GM18870 (cell line): ENCODE data around the gene PLSCR5.

Experiments
- ATAC-seq: cut with Tn5 transposase; IDR thresholded peaks from one replicate; pipeline ENCODE4 v1.9.1; 2021; ENCODE audit warnings: moderate library complexity; ENCODE audit not compliant: unreplicated experiment

Gene PLSCR5

DNA sequence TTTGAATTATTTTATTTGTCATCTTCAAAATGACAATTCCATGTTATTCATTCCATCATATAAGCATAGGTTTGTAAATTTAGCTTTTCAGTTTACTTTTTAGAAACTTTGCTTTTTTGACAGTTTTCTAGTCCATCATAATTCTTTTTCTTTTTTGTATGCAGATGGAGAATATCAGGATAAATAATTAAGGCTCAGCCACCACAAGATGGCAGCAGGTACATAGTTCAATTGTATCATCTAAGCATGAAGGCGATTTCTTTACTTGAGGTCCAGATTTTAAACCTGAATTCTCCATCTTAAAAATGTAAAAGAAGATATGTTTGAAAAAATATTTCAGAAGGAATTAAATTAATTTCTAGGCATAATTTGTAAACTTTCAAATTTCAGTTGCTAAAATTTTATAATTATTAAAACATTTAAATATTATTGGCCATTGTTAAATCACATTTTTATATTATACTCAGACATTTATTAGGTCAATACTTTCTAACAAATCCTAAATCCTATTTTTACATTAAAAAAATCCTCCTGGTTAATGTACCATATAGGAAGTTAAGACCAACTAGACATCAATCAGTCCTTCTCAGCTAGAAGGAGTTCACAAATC lies 15.1 kb downstream of the PLSCR5 start:
- ATAC-seq = peak; percentile 68

DNA sequence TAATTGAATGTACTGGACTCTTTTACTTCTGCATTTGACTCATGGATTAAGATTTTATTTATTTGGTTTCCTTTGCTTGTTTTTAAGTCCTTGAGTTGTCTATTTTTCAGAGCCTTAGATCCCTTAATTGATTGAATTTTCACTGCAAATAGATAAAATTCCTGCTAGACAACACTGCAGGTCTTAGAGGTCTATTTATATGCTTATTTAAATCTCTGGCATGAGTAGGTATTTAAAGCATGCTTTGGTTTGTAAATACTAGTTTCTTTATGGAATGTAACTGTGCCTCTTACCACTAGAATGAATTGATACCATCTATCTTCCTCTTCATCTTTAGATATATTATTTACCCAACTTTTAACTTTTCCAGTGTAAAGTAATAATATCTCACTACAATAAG lies 20.0 kb downstream of the PLSCR5 start:
- ATAC-seq = no peak

DNA sequence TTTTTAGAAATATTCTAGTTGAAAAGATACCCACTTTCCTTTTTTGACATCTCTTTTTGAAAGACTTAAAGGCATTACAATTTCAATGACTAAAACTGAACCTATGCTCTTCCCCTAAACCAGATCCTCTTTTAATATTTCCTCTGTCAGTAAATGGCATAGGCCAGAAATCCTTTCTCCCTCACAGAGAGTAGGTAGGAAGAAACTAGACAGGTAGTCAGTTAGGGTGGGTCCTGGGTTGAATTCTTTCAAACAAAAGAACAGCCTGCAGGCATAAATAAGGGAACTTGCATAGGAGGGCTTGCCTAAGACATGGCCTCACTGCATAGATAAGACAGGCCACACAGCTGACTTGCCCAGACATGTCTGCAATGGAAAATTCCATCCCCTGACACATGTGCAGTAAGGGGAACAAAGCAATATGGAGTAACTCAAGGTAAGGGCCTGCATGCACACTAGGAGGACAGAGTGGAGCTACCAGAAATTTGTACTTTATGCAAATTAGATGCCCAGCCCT lies 23.1 kb downstream of the PLSCR5 start:
- no peak for ATAC-seq

DNA sequence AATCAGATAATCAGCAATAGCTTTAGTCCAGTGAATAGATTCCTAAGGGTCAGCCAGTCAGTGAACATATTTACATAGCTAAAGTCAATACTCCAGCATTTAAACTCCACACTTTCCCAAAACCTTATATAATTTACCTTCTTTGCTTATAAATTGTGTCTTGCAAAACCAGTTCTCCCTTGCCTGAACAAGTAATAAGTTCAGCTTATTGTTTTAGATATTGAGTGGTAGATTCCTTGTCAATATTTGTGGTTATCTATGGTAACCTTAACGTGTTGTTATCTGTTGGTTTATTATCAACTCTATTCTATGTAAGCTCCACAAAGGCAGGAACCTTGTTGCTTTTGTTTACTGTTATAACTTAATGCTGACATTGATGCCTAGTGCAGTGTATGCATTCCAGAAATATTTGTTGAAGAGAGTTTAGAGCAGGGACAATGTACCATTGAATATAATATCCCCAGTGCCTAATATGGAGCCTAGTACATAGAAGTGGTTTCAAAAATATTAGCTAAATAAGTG lies 24.0 kb downstream of the PLSCR5 start:
- no peak for ATAC-seq

DNA sequence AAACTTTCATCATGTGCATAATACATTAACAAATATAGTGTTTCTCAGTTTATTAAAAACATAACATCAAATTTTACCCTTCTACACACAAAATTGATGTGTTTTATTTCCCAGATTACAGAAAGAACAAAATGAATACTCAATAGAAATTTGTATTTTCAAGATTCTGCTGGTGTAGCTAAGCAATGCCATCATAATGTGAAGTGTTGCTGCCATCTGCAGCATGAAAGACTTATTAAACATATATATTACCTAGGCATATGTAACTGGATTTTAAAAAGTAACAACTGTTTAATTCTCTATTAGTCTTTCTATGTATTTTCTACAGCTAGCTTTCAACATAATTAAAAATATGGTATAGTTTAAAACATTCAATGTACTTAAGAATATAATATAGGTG lies 27.5 kb downstream of the PLSCR5 start:
- ATAC-seq = peak; percentile 70

DNA sequence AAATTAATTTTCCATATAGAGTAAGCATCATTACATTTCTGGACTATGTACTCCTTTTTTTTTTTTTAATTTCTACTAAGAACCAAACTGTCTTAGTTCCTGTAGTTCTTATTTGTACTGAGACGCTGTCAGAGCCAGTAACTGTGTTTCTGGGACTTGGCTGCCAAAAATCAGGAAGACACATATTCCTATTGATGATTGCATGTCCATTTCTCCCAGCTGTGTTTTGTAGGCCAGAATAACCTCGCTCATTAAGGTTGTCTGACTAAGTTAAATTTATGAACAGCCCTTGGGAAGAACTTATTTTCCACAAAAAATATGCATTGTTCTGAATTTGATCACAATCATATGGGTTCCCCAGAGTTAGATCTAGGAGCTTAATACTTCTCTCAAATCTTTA lies 29.5 kb downstream of the PLSCR5 start:
- ATAC-seq = no peak

DNA sequence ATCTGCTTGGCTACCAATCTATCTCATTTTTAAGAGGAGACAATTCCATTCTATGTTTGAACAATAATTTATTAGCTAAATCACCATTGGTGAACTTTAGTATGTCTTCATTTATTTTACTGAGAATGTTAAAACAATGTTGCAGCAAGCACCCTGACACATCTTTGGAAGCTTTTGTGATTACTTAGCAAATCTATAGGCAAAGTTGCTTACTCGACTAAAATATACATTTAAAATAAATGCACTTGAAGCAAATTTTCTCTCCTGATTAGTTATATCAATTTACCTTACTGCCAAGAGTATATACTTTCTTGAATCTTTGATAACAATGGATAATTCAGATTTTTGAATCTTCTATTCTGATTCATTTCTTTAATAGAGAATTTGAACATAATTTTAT lies 31.0 kb downstream of the PLSCR5 start:
- no peak for ATAC-seq

DNA sequence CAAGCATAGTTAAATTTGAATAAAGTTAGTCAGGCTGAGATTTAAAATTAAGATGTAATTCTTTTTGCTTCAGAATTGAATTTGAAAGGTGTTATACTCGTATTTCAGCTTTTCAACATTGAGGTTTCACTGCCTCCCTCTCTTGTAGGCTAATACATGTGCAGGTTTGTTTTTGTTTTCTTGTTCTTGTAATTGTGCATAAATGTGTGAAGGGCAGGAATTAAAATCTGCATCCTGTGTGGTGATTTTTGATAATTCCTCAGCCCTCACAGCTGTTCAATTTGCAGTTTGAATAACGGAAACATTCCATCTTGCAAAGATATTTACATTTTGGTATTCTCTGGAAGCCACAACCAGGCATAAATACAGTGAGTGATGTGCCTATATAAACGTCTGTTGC lies 35.8 kb downstream of the PLSCR5 start:
- ATAC-seq = no peak

DNA sequence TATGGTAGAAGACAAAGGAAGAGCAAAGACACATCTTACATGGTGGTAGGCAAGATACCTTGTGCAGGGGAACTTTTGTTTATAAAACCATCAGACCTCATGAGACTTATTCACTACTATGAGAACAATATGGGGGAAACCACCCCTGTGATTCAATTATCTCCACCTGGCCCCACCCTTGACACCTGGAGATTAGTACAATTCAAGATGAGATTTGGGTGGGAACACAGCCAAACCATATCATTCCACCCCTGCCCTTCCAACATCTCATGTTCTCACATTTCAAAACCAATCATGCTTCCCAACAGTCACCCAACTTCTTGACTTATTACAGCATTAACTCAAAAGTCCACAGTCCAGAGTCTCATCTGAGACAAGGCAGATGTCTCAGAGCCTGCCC lies 39.0 kb downstream of the PLSCR5 start:
- no peak for ATAC-seq

DNA sequence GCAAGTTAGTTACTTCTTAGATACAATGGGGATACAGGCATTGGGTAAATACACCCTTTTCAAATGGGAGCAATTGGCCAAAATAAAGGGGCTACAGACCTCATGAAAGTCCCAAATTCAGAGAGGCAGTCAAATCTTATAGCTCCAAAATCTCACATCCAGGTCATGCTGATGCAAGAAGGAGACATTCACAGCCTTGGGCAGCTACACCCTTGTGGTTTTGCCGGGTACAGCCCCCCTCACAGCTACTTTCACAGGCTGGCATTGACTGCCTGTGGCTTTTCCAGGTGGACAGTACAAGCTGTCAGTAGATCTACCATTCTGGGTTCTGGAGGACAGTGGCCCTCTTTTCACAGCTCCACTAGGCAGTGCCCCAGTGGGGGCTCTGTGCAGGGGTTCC lies 43.3 kb downstream of the PLSCR5 start:
- ATAC-seq = no peak

DNA sequence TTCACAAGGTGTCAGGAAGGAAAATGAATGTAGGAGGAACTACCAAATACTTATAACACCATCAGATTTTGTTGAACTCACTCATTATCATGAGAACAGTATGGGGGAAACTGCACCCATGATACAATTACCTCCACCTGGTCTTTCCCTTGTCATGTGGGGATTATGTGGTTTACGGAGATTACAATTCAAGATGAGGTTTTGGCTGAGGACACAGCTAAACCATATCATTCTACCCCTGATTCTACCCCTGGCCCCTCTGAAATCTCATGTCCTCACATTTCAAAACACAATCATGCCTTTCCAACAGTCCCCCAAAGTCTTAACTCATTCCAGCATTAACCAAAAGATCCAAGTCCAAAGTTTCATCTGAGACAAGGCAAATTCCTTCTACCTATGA lies 43.7 kb downstream of the PLSCR5 start:
- ATAC-seq = no peak

DNA sequence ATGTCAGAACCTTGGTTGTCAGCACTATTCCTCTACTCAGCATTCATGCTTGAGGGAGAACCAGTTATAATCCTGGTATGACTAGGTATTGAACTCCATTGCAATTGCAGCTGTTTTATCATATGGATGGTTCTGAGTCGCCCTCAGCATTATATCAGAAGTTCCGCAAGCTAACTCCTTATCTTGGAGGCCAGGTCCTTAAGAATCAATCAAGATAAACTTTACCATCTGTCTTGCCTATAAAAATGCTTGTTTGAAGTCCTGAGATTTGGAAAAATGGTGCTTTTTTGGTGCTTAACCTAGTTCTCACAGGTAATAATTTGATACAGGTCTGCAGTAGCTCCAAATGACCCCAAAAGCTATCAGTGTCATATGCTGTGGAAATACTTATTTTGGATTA lies 44.5 kb downstream of the PLSCR5 start:
- no peak for ATAC-seq

DNA sequence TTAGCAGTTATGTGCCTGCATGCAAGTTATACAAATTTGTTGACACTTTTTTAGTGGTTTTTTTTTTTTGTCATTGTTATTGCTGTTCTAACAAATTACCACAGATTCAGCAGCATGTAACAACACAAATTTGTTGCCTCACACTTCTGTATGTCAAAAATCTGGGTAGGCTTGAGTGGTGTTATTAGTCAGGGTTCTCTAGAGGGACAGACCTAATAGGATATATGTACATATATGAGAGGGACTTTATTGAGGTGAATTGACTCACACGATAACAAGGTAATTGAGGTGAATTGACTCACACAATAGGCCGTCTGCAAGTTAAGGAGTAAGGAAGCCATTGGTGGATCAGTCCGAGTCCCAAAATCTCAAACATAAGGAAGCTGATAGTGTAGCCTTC lies 45.8 kb downstream of the PLSCR5 start:
- no peak for ATAC-seq

DNA sequence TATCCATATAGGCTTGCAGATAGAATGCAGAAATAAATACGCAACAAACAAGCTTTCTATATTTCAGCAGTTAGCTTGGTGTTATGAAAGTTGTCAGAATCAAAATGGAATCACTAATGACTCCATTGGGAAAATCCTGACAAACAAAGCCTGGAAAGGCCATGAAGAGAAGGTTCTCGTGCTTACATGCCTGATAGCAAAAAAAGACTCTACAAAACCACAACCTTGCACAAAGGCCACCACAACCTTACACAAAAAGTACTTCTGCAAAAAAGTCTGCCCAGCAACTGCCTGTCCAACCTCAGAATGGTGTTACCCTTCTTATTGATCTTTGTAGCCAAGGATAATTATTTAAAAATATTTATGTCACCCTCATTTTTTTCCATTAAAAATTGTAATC lies 46.4 kb downstream of the PLSCR5 start:
- ATAC-seq = no peak

DNA sequence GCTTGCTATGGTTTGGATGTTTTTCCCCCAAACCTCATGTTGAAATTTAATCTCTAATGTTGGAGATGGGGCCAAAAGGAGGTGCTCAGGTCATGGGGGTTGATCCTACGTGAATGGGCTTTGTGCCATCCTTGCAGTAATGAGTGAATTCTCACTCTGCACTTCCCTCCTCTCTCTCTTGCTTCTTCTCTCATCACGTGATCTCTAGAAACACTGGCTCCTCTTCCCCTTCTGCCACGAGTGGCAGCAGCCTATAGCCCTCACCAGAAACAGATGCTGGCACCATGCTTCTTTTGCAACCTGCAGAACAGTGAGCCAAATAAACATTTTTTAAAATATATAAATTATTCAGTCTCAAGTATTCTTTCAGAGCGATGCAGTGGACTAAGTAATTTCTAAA lies 47.4 kb downstream of the PLSCR5 start:
- no peak for ATAC-seq

DNA sequence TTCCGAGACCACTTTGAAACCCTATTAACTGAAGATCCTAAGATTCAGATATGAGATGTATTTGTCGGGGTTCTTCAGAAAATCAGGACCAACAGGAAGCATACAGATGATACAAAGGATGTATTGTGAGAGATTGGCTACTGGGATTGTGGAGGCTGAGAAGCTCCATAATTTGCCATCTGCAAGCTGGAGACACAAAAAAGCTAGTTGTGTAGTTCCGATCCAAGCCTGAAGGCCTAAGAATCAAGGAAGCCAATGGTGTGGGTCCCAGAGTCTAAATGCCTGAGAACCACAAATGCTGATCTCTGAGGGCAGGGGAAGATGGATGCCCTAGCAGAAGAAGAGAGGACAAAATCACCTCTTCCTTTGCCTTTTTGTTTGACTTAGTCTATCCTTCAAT lies 49.8 kb downstream of the PLSCR5 start:
- no peak for ATAC-seq

DNA sequence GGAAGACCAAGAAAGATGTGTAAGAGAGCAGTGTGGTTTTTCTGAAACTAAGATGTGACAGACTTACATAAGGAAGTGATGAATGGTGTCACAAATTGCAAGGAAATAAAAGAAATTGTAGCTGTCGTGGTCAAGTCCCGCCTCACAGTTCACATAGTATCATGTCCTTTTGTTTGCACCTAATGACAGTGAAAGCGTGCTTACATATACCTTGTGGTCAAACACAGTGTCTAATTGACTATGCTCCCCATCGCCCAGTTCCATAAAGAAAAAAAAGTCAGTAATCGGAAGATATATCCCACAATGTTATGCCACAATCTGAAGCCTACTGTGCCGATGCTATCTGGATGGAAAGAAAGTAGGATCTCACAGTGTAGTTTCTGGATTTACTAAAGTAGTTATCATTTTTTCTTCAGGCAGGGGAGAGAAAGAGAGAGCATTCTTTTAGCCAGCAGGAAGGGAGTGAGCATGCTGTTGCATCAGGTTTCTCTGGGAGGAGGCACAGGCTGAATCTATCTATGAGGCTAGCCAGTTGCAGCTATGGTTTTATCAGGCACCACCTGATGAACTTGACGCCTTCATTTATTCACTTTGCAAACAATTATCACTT lies 50.9 kb downstream of the PLSCR5 start:
- ATAC-seq = peak; percentile 34

DNA sequence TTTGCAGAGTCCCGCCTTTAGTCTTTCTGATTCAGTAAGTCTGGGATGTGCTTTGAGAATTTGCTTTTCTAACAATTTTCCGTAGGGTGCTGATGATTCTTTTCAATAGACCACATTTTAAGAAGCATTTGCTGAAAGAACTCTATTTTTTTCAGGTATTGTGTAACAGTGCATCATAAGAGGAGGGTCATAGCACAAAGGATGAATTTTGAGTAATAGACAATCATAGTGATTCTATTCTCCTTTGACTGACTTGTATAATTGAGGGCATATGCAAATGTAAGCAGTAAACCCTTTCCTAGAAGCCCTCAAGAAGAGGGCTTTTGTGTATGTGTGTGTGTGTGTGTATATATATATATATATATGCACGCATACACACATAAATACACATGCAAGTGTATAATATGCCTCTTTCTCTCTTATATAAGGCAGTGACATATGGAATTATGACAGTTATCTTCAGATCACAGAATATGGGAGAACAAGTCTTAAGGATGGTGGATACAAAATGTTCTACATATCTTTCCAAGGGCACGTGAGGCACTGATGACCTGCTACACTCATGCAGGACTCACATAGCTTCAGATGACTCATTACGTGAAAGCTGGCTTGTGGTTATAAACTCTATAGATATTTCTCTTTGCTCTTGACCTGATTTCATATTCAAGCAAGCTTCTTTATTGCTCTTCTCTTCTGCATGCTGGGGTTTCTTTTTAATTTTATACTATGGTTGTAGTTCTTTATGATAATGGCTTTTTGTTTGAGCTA lies 54.2 kb downstream of the PLSCR5 start:
- ATAC-seq = peak; percentile 94

DNA sequence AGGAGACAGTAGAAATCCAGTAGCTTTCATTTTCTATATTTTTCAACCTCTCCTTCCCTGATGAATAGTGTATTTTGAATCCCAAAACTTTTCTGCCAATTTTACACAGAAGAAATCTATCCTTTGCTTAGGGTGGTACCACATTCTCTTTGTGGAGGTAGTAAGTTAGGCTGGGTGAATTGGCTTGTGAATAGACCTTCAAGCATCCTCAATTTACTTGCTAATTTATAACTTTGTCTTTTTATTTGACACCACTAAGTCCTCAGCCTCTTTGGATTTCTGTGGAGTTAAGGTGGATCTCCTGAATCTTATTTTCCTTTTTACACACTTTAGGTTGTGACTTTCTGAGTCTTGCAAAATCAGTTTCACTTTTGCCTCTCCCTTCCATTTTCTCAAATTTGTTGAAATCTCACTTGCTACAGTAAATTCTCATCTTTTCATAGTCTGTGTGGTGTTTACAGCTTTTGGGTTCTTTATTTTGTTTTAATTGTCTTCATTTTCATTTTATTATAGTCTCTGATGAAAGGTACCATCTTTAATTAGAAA lies 55.0 kb downstream of the PLSCR5 start:
- ATAC-seq = no peak

DNA sequence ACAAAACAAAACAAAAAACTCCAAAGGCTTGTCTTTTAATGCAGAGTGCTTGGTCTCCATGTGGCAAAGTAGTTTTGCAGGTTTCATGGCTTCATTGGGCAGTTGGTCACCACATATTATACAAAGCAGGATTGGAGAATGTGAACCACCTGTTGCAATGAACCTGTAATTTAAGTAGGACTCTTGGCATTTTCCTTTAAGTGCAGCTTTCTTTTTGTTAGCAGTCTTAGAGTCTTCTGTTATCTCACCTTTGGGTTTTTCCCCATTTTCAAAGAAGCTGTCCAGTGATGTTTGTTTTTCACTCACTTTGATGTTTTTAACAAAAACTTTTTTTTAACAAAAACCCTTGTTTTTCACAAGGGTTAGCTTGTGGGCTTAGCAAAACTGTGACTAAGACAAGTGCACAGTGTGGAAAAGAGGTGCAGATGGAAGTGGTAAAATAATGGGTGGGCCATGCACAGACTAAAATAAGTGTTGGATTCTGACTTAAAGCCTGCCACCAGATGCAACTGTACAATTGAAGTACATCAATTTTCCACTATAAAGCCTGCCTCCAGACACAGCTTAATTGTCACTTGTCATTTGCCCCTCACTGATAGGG lies 57.8 kb downstream of the PLSCR5 start:
- ATAC-seq = no peak

DNA sequence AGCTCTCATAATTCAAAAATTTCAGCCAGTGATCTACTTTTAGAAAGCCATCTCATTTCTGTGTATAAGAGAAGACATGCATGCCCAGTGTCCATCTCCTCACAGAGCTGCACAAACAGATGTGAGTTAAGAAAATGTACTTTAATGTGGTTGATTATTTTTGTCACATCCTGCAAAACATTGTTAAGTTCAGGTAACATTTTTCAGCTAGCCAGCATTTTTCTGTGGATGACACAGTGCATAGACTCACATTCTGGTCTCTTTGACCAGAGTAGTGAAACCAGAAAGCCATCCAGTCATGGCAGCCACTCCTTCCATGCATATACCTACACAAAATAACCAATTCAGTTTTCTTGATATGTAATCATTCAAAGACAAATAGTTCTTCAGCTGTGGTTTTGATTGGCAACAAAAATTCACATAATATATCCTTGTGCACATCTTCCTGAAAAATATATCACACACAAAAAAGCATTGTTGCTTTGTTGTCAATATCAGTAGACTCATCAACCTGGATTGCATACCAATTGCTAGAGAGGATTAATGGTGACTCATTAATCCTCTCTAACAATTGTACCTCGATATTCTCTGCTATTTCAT lies 58.7 kb downstream of the PLSCR5 start:
- no peak for ATAC-seq
